Stimulated activated CD4-positive, alpha-beta T cell treated with anti-CD3 and anti-CD28 coated beads, Interleukin-4, amount 100 ng/mL, for 24 hours (primary cell): ENCODE results near the gene CEMIP2.
"Not testable (repeated sequence)": the region's sequence is repeated elsewhere in the genome, so short reads cannot be mapped to it uniquely, and the experiment has no call there.

Experiments used
- DNase-seq: peaks from one replicate; pipeline ENCODE4 v3.0.0-alpha.2; 2020

The CEMIP2 gene

GRCh38 chr9:71704796-71705195 is 63.5 kb downstream of the CEMIP2 start:
- DNase-seq = no peak

GRCh38 chr9:71703172-71703872 is 65.0 kb downstream of the CEMIP2 start:
- DNase-seq = no peak

DNA sequence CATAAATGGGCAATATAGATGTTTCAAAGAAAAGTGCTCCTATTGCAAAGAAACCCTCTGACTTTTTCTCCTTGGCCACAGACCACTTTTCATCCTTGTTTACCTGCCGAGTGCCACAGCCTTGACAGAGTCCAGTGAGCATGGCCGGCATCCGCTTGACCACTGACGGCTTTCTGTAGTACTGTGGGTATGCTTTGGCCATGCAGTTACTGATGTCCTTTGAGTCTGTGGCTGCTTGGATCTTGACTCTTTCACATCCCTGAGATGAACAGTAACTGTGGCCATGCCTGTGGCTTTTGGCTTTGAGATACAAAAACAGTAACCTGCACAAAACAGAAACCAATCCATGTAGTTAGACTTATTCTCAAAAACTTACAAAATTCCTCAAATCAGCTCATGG is 70.4 kb downstream of the CEMIP2 start:
- no peak for DNase-seq

GRCh38 chr9:71694332-71694731 is 74.0 kb downstream of the CEMIP2 start:
- DNase-seq = no peak

DNA sequence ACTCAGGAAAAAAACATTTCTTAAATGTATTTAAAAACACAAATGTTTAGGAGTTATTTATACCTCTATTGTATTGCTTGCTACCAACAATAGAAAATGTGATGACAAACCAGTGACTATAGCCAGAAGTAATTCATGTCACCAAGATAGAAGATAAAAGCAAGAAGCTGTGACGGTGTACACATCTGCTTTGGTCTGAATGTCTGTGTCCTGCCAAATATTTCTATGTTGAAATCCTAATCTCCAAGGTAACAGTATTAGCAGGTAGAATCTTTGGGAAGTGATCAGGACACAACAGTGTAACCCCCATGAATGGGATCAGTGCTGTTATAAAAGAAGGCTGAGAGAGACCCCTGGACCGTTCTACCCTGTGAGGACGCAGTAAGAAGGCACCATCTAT is 74.7 kb downstream of the CEMIP2 start:
- no peak for DNase-seq

- no peak for DNase-seq
Measured at GRCh38 chr9:71692337-71692736, 76.0 kb downstream of the CEMIP2 start.

DNA sequence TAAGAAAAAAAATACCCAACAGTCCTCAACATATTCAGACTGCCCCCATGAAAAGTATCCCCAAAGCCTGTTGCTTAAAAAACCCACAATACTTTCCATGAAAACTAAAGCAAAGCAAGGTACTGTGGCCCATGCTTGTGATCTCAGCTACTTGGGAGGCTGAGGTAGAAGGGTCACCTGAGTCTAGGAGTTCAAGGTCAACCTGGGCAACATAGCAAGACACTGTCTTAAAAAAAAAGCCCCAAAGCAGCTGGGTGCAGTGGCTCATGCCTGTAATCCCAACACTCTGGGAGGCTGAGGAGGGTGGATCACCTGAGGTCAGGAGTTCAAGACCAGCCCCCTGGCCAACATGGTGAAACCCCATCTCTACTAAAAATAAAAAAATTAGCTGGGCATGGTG is 76.7 kb downstream of the CEMIP2 start:
- DNase-seq = not testable (repeated sequence)

GRCh38 chr9:71690689-71691435 is 77.5 kb downstream of the CEMIP2 start:
- DNase-seq = no peak

GRCh38 chr9:71690063-71690688 is 78.1 kb downstream of the CEMIP2 start:
- DNase-seq = no peak

GRCh38 chr9:71687676-71688075 is 80.6 kb downstream of the CEMIP2 start:
- DNase-seq = no peak

- peak; percentile 4 for DNase-seq
Measured at GRCh38 chr9:71685988-71686387, 82.3 kb downstream of the CEMIP2 start.

GRCh38 chr9:71685394-71685793 is 82.9 kb downstream of the CEMIP2 start:
- peak; percentile 27 for DNase-seq

DNA sequence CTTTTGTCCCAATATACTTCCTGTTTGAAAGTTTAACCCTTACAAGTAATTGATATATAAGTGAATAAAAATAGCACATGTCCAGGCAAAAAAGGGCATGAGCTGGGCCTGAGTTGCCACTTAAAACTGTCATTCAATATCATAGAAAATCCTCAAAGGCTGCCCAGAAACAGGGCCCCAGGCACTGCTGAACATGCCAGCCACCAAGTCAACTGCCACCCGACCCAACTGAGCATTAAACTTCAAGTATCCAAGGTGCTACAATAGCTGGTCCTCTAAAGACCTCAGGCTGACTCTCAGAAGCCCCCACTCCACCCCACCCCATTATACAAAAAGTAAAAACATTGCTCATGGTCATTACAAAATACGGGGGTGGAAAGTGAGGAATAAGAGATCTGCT is 83.7 kb downstream of the CEMIP2 start:
- no peak for DNase-seq

DNA sequence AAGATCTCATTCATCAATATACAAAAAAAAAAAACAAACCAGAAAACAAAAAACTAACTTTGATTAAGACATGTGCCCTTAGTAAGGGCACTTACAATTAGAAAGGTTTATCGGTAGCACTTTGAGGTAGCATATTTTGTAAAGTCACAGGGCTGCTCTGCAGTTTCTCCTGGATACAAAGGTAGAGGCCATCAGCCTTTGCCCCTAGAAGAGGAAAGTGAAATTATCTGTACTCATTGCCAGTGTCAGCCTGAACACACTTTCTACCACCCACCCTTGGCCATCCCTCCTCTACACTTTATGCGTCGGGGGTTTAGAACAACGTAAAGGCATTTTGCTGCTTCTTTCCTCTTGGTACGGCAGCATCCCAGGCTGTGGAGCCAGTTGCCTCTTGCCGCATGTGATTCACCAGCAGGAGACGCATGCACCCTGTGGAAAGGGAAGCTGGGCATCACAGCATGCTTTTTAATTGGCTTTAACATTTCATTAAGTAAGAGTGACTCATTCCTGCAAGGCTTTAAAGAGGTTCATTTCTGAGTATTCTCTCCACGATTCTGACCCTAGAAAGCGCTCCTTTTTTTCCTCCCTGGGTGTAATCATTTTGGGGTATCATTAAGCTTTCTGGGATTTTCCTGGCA is 84.6 kb downstream of the CEMIP2 start:
- no peak for DNase-seq

GRCh38 chr9:71681708-71682272 is 86.5 kb downstream of the CEMIP2 start:
- no peak for DNase-seq

DNA sequence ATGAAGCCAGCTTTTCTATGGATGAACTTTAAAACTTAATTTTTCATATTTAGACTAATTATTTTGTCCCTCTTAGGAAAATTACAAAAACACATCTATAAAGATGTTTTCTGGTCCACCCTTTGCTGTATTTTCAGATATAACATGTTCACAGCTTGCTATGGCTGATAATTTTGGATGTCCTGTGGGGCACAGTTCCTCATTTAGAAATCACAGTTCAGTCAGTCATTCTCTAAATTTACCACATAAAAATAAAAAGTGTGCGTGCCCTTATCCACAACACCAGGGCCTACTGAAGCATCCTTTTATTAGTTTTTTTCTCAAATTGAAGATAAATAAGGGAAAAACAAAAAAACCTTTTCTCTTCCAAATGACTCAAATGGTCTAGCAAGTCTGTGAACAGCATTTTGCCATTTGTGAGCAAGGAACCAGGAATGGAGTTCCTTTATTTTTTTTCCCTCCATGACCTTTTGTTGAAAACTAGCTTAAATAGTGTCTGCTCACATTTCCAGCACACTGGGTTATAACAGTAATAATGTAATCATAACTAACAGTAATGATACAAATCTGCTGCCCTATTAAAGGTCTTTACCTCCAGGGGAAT is 87.1 kb downstream of the CEMIP2 start:
- DNase-seq = no peak

- DNase-seq = no peak
Measured at GRCh38 chr9:71680189-71680980, 87.9 kb downstream of the CEMIP2 start.

DNA sequence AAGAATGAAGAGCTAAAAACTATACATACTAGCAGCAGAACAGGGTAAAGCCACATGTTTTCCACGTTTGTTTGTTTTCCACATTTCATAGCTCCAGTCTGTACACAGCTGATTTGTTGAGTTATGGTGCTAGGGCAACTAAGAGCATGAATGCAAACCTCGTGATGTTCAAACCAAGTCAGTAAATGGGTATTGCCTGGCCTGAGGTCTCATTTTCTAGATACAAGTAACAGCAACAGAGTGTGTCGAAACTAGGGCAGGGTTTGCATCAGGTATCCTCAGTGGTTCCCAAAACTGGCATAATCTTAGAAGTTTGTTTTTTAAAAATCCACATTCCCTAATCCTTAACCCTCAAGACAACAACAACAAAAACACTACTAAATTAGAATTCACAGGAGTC is 89.3 kb downstream of the CEMIP2 start:
- DNase-seq = no peak

DNA sequence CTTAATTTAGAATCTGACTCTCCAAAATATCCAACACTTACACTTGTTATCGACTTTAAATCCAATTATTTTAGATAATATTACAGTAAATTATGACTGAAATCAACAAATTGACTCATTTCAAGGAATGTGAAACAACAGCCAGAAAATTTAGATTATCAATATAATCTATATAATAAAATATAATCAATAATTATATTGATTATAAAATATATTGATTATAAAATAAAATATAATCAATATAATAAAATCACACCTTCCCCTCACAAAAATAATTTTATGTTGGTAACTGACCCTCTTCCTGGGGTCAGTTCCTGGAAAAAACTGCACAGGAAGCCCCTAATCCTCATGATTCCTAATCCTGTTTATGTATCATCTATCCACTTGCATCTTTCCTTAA is 91.1 kb downstream of the CEMIP2 start:
- no peak for DNase-seq

- no peak for DNase-seq
Measured at GRCh38 chr9:71676460-71676859, 91.9 kb downstream of the CEMIP2 start.

DNA sequence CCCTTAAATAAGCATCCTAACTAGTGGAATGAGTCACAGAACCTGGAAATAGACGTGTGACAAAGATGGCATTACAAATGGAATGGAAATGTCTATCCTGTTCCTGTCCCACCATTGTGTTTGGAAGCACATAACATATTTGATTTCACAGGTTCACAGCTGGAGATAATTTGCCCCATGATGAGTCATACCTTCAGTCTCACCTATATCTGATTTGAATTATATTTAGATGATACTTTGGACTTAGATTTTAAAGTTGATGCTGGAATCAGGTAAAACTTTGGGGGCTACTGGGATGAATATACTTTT is 92.5 kb downstream of the CEMIP2 start:
- no peak for DNase-seq
